ENCODE data around the gene AP5B1. TPM values are rescaled to one million over a fixed set of nuclear protein-coding genes. Genes with fewer than 3 reads are reported as not detected.
A peak's percentile ranks its signal among the peaks of the same experiment; 100 is the strongest.

The AP5B1 gene
- total and polyA plus RNA-seq, 2 of the 8 experiments (the other 6 are each of a cell fraction or from before 2014, with no cell fraction given) = 7.6 to 10.0 TPM

DNA sequence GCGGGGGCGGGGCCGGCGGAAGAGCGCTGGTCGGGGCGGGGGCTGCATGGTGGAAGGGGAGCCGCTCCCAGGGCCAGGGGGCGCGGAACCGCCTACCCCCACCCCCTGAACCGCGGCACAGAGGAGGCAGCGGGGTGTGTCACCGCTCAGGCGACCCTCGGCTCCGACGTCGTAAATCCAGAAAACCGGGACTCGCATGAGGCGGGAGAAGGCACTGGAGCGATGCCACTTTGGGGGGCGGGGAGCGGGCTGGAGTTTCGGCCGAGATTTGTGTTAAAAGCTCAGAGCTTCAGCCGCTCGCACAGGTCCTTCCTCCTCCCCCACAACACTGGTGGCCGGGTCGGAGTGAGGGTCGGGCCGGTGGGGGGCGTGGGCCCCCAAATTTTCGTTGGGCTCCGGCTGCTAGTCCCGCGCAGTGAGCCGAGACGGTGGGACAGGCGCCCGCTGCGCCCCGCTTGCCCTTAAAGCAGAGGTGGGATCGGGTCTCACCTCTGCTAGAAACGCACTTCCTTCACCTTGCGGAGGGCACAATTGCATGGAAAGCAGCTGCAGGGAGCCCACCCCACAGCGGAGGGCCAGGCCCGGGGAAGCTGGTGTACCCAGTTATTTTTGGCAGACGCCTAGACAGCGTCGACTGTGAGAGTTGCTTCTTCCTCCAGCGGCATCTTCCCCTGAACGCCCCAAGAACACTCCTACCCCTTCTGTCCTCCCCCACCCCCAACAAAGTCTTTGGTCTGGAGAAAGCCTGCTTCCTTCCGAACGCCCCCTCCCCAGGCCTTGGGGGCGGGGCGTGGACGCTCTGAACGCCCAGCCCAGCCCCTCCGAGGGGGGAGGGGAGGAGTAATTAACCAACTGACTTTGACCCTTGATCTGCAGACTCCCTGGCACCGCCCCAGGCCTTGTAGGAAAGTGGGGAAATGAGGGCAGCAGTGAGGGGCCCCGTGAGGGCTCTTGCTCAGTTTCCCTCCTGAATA, 7.2 kb upstream of the AP5B1 start (continued):
- TF ChIP-seq SP1 (IDR thresholded peaks at IDR 0.05; ENCODE audit: low read depth, low read length) (peak; percentile 64; the same call in 1 of the 2 replicates), CBX8 (IDR thresholded peaks at IDR 0.05; ENCODE audit: borderline replicate concordance, low read depth, low read length) (no peak), HDAC2 (IDR thresholded peaks at IDR 0.05; ENCODE audit: borderline replicate concordance in 1 of 2, low read depth in 2 of 2, low read length in 2 of 2) (no peak; a peak in 1 of 4 replicates), HDAC6 (IDR thresholded peaks at IDR 0.05; ENCODE audit: low read depth, low read length) (no peak), BCL11A (IDR thresholded peaks at IDR 0.05; ENCODE audit: low read depth in 2 of 2, low read length in 2 of 2) (no peak), SP4 (IDR thresholded peaks at IDR 0.05; ENCODE audit: low read length) (peak; percentile 24; the same call in 1 of the 2 replicates), RNF2 (IDR thresholded peaks at IDR 0.05; ENCODE audit: borderline replicate concordance, low read depth, low read length, missing control alignments, poor library complexity, severe bottlenecking) (peak; percentile 9), TAF7 (optimal IDR thresholded peaks at IDR 0.05; ENCODE audit: borderline replicate concordance, low read depth, low read length) (peak; percentile 10), GABPA (IDR thresholded peaks at IDR 0.05; ENCODE audit: borderline replicate concordance, insufficient read depth, low read length) (no peak), CTBP2 (IDR thresholded peaks at IDR 0.05; ENCODE audit: borderline replicate concordance, insufficient read depth, insufficient read length, low read length) (peak; percentile 68), POLR2A (IDR thresholded peaks at IDR 0.05; ENCODE audit: control extremely low read depth in 1 of 2, low read depth in 2 of 2, low read length in 2 of 2) (0 out of 3 replicates have a peak, but pooled peaks of 1 of the 2 experiments have one; percentile 43), ASH2L (IDR thresholded peaks at IDR 0.05; ENCODE audit: low read length) (peak; percentile 76)
